Panc1 (cell line): ENCODE results near the gene NFYC. TPM values are rescaled to one million over a fixed set of nuclear protein-coding genes. Genes with fewer than 3 reads are reported as not detected.

Source experiments
- ATAC-seq: fragments of 200-7000 bp; cut with Tn5 transposase; 2 replicates; pipeline ENCODE4 v1.9.1; 2020; ENCODE audit warnings: mild to moderate bottlenecking, moderate library complexity
- BruUV-seq: library from RNA; stranded (reverse); fragments of 400-500 nt; replicated peaks from 2 replicates; lab custom pipeline; 2021; lab: Mats Ljungman, UMichigan
- CTCF ChIA-PET: fragments of 300-600 bp; sonication (Branson Sonifier 250); formaldehyde crosslinking; loops from one replicate; lab custom pipeline; 2022; ENCODE audit warnings: antibody characterized with exemption; lab: Charles Lee
- POLR2A ChIA-PET: fragments of 300-600 bp; sonication (Branson Sonifier 250); formaldehyde crosslinking; loops from one replicate; lab custom pipeline; 2022; ENCODE audit warnings: antibody characterized with exemption; lab: Charles Lee
- DNase-seq: peaks from one replicate; pipeline ENCODE4 v3.0.0-alpha.2; 2010; ENCODE audit warnings: low read depth, low spot score
- H3K27ac ChIP-seq: 2 replicates; pipeline ENCODE4 v1.5.1; 2011; ENCODE audit warnings: mild to moderate bottlenecking, low read length, inconsistent platforms
- H3K27me3 ChIP-seq: fragments of 200-500 bp; sonication (Bioruptor generic); 2 replicates; pipeline ENCODE4 v1.6.0; 2014; ENCODE audit warnings: low read length, inconsistent platforms; ENCODE audit not compliant: control insufficient read depth, insufficient read depth
- H3K36me3 ChIP-seq: fragments of 200-500 bp; sonication (Bioruptor generic); 2 replicates; pipeline ENCODE4 v1.5.1; 2014; ENCODE audit warnings: inconsistent platforms, mild to moderate bottlenecking, low read length, moderate library complexity; ENCODE audit not compliant: control insufficient read depth, insufficient read depth
- H3K4me1 ChIP-seq: 2 replicates; pipeline ENCODE4 v1.5.1; 2011; ENCODE audit warnings: inconsistent platforms, mild to moderate bottlenecking, low read length, moderate library complexity; ENCODE audit not compliant: control insufficient read depth, insufficient read depth
- H3K4me3 ChIP-seq, 2 experiments: 2 replicates each; pipeline ENCODE4 v1.5.1; 2011 to 2012; ENCODE audit warnings: low read depth in 2 of 2, low read length in 2 of 2, mild to moderate bottlenecking in 2 of 2, inconsistent platforms in 1 of 2, moderate library complexity in 1 of 2
- H3K9me3 ChIP-seq: fragments of 200-500 bp; sonication (Bioruptor generic); 2 replicates; pipeline ENCODE4 v1.5.1; 2014; ENCODE audit warnings: low read depth, mild to moderate bottlenecking, inconsistent platforms, low read length, moderate library complexity; ENCODE audit not compliant: control insufficient read depth, insufficient read depth
- CTCF ChIP-seq: fragments of 450-650 bp; IDR thresholded peaks from 2 replicates; pipeline ENCODE4 v1.5.1; 2017; ENCODE audit warnings: mild to moderate bottlenecking
- POLR2AphosphoS5 ChIP-seq: IDR thresholded peaks from 2 replicates; pipeline ENCODE4 v1.6.1; 2012; ENCODE audit warnings: mild to moderate bottlenecking, low read depth, low read length, moderate library complexity
- REST ChIP-seq, 2 experiments: IDR thresholded peaks; 2 replicates each; pipeline ENCODE4 v1.6.1; 2011 to 2012; ENCODE audit warnings: low read depth in 2 of 2, control low read depth in 1 of 2, low read length in 1 of 2, mild to moderate bottlenecking in 1 of 2, moderate library complexity in 1 of 2; ENCODE audit not compliant: insufficient read depth in 1 of 2
- SIN3A ChIP-seq: IDR thresholded peaks from 2 replicates; pipeline ENCODE4 v1.6.1; 2012; ENCODE audit warnings: low read depth, mild to moderate bottlenecking, low read length, moderate library complexity, borderline replicate concordance; ENCODE audit not compliant: insufficient read depth
- TCF7L2 ChIP-seq: IDR thresholded peaks from 2 replicates; pipeline ENCODE4 v1.6.1; 2011; ENCODE audit warnings: mild to moderate bottlenecking, low read depth, low read length, inconsistent platforms
- in situ Hi-C: cut with HindIII; loops from 2 replicates; pipeline ENCODE4 v1.10.0; 2016; ENCODE audit warnings: low sequenced_read_pairs, low pct_unique_long_range_greater_than_20kb
- intact Hi-C: fragments of 100-400 bp; cut with micrococcal nuclease; formaldehyde crosslinking; loops from one replicate; pipeline ENCODE4 v1.10.0; 2022; ENCODE audit not compliant: unreplicated experiment
- total RNA-seq: library from RNA; stranded (reverse); gene quantifications from one replicate; pipeline ENCODE4 v1.2.1, GENCODE V29; 2021; ENCODE audit not compliant: unreplicated experiment

The NFYC gene
- total RNA-seq, 1 experiment from 2014 or later, result 81.9 TPM

GRCh38 chr1:40648928-40649591 lies 42.4 kb upstream of the NFYC start:
- BruUV-seq, result no TSS peak
- no peak for ATAC-seq
- ChIA-PET POLR2A (no interaction called here), CTCF (interaction anchor here (0.6 kb wide), 1 partner anchor 51 kb away, joined by 3 read pairs; no protein-coding TSS in a partner anchor)
- intact Hi-C loops, result no loop called here
- DNase-seq, result no peak
- in situ Hi-C loops, result no loop called here
- Histone ChIP-seq H3K27me3 (no peaks in the 10 kb centered on the region), H3K4me1 (no peaks in the 10 kb centered on the region), H3K9me3 (no peaks in the 10 kb centered on the region), H3K36me3 (no peaks in the 10 kb centered on the region), H3K4me3 (no peak overlapping the region), H3K27ac (no peak overlapping the region)
- TF ChIP-seq POLR2AphosphoS5, result no peak
- TF ChIP-seq SIN3A, result no peak
- no peak for TF ChIP-seq TCF7L2
- no peak for TF ChIP-seq REST (IDR thresholded peaks at IDR 0.05; ENCODE audit: insufficient read depth in 1 of 2, low read depth in 2 of 2, low read length in 1 of 2)
- no peak for TF ChIP-seq CTCF

- no peaks in the 10 kb centered on the region for H3K4me1 ChIP-seq
- CTCF ChIA-PET, result interaction anchor here (0.6 to 1.2 kb wide), 2 partner anchors 52 to 53 kb away, joined by 3 read pairs; no protein-coding TSS in a partner anchor
- POLR2A ChIA-PET, result no interaction called here
These were observed 41.9 kb upstream of the NFYC start for GRCh38 chr1:40649592-40649930.

More at GRCh38 chr1:40649592-40649930, 41.9 kb upstream of the NFYC start:
- no peak overlapping the region for H3K27ac ChIP-seq
- TF ChIP-seq REST (IDR thresholded peaks at IDR 0.05; ENCODE audit: insufficient read depth in 1 of 2, low read depth in 2 of 2, low read length in 1 of 2) (no peak), SIN3A (no peak), POLR2AphosphoS5 (no peak), CTCF (no peak), TCF7L2 (no peak)
- no peaks in the 10 kb centered on the region for H3K36me3 ChIP-seq
- intact Hi-C loops (no loop called here), in situ Hi-C loops (no loop called here)
- DNase-seq, result no peak
- no TSS peak for BruUV-seq
- no peaks in the 10 kb centered on the region for H3K9me3 ChIP-seq
- H3K27me3 ChIP-seq, result no peaks in the 10 kb centered on the region
- ATAC-seq, result no peak
- no peak overlapping the region for H3K4me3 ChIP-seq
